IMR-90 (cell line): ENCODE measurements around the gene SOX30. TPM values are rescaled to one million over a fixed set of nuclear protein-coding genes. Genes with fewer than 3 reads are reported as not detected.
A peak's percentile ranks its signal among the peaks of the same experiment; 100 is the strongest.

Source experiments
- ATAC-seq: fragments of 200-7000 bp; cut with Tn5 transposase; 2 replicates; pipeline ENCODE4 v1.9.1; 2020; ENCODE audit warnings: low read depth, mild to moderate bottlenecking, moderate library complexity
- BruUV-seq: library from RNA; stranded (reverse); fragments of 400-500 nt; replicated peaks from 2 replicates; lab custom pipeline; 2021; lab: Mats Ljungman, UMichigan
- CTCF ChIA-PET: fragments of 300-600 bp; formaldehyde crosslinking; extraction: SDS; loops from one replicate; lab custom pipeline; 2021; ENCODE audit warnings: antibody characterized with exemption; lab: Yijun Ruan, JAX
- POLR2A ChIA-PET: fragments of 300-600 bp; sonication (Branson Sonifier 250); formaldehyde crosslinking; loops from one replicate; lab custom pipeline; 2022; ENCODE audit warnings: antibody characterized with exemption; ENCODE audit not compliant: unreplicated experiment; lab: Charles Lee
- DNase-seq: peaks from one replicate; pipeline ENCODE4 v3.0.0; 2013
- H2AFZ ChIP-seq: replicated peaks from 2 replicates; pipeline ENCODE3; 2013; ENCODE audit warnings: low read length, mild to moderate bottlenecking; ENCODE audit not compliant: poor library complexity
- H2AK5ac ChIP-seq: 2 replicates; pipeline ENCODE4 v1.6.1; 2013; ENCODE audit warnings: low read depth, low read length, inconsistent platforms
- H2AK9ac ChIP-seq: replicated peaks from 2 replicates; pipeline ENCODE3; 2013; ENCODE audit warnings: mild to moderate bottlenecking, low read depth, low read length, moderate library complexity; ENCODE audit not compliant: poor library complexity
- H2BK120ac ChIP-seq: 2 replicates; pipeline ENCODE4 v1.6.1; 2013; ENCODE audit warnings: low read depth, low read length, inconsistent platforms
- H2BK15ac ChIP-seq: 3 replicates; pipeline ENCODE4 v1.6.1; 2013; ENCODE audit warnings: low read depth, low read length, inconsistent platforms
- H2BK20ac ChIP-seq: 2 replicates; pipeline ENCODE4 v1.6.1; 2013; ENCODE audit warnings: low read depth, mild to moderate bottlenecking, inconsistent platforms, low read length, moderate library complexity
- H2BK5ac ChIP-seq: 2 replicates; pipeline ENCODE4 v1.6.1; 2013; ENCODE audit warnings: mild to moderate bottlenecking, low read depth, low read length, inconsistent platforms; ENCODE audit not compliant: poor library complexity, severe bottlenecking
- H3K14ac ChIP-seq: replicated peaks from 2 replicates; pipeline ENCODE4 v1.6.1; 2013; ENCODE audit warnings: low read depth, low read length, inconsistent platforms
- H3K18ac ChIP-seq: 2 replicates; pipeline ENCODE4 v1.6.1; 2013; ENCODE audit warnings: low read depth, low read length, control low read depth
- H3K23ac ChIP-seq: 2 replicates; pipeline ENCODE4 v1.6.1; 2013; ENCODE audit warnings: low read depth, low read length, inconsistent platforms
- H3K27ac ChIP-seq: 2 replicates; pipeline ENCODE4 v1.5.1; 2013; ENCODE audit warnings: mild to moderate bottlenecking, control low read depth, low read length; ENCODE audit not compliant: insufficient read depth
- H3K27me3 ChIP-seq: 2 replicates; pipeline ENCODE4 v1.6.1; 2013; ENCODE audit warnings: low read length; ENCODE audit not compliant: control insufficient read depth, insufficient read depth
- H3K36me3 ChIP-seq: 2 replicates; pipeline ENCODE4 v1.6.1; 2013; ENCODE audit warnings: low read length, mixed read lengths; ENCODE audit not compliant: control insufficient read depth, insufficient read depth
- H3K4ac ChIP-seq: 2 replicates; pipeline ENCODE4 v1.6.1; 2013; ENCODE audit warnings: low read depth, low read length, inconsistent platforms
- H3K4me1 ChIP-seq: 2 replicates; pipeline ENCODE4 v1.6.1; 2013; ENCODE audit warnings: low read length, mixed read lengths; ENCODE audit not compliant: control insufficient read depth, insufficient read depth
- H3K4me2 ChIP-seq: 2 replicates; pipeline ENCODE4 v1.6.1; 2013; ENCODE audit warnings: low read depth, mild to moderate bottlenecking, control low read depth, low read length, moderate library complexity
- H3K4me3 ChIP-seq: 2 replicates; pipeline ENCODE4 v1.5.1; 2013; ENCODE audit warnings: low read depth, mild to moderate bottlenecking, control low read depth, low read length, moderate library complexity; ENCODE audit not compliant: insufficient read depth
- H3K56ac ChIP-seq: 2 replicates; pipeline ENCODE4 v1.6.1; 2013; ENCODE audit warnings: low read length, inconsistent platforms; ENCODE audit not compliant: insufficient read depth; ENCODE audit errors: extremely low read depth
- H3K79me1 ChIP-seq, 2 experiments: 2 replicates each; pipeline ENCODE4 v1.6.1; 2013; ENCODE audit warnings: low read length in 2 of 2, inconsistent platforms in 1 of 2, low read depth in 1 of 2
- H3K9ac ChIP-seq: 2 replicates; pipeline ENCODE4 v1.6.1; 2013; ENCODE audit warnings: low read depth, low read length, control low read depth
- H3K9me1 ChIP-seq: 2 replicates; pipeline ENCODE4 v1.6.1; 2013; ENCODE audit warnings: low read length, inconsistent platforms; ENCODE audit not compliant: insufficient read depth
- H3K9me3 ChIP-seq: 2 replicates; pipeline ENCODE4 v1.6.1; 2013; ENCODE audit warnings: low read length; ENCODE audit not compliant: control insufficient read depth, insufficient read depth
- H4K20me1 ChIP-seq: 2 replicates; pipeline ENCODE4 v1.6.1; 2013; ENCODE audit warnings: low read length, inconsistent platforms; ENCODE audit not compliant: insufficient read depth
- H4K5ac ChIP-seq: 2 replicates; pipeline ENCODE4 v1.6.1; 2013; ENCODE audit warnings: mild to moderate bottlenecking, low read depth, low read length, control low read depth
- H4K8ac ChIP-seq, 2 experiments: 2 replicates each; pipeline ENCODE4 v1.6.1; 2013; ENCODE audit warnings: low read depth in 2 of 2, low read length in 2 of 2, control low read depth in 1 of 2, inconsistent platforms in 1 of 2
- H4K91ac ChIP-seq: 2 replicates; pipeline ENCODE4 v1.6.1; 2013; ENCODE audit warnings: low read depth, low read length, inconsistent platforms; ENCODE audit not compliant: insufficient read depth
- ELK1 ChIP-seq: fragments of 150-350 bp; IDR thresholded peaks from 2 replicates; pipeline ENCODE4 v1.6.1; 2016; ENCODE audit warnings: low read depth, mild to moderate bottlenecking, low read length, moderate library complexity, borderline replicate concordance
- MAFK ChIP-seq: IDR thresholded peaks from 2 replicates; pipeline ENCODE4 v1.6.1; 2012; ENCODE audit warnings: low read depth, low read length, improper control_type of control experiment
- NFE2L2 ChIP-seq: fragments of 150-350 bp; IDR thresholded peaks from 2 replicates; pipeline ENCODE4 v1.6.1; 2016; ENCODE audit warnings: low read depth, mild to moderate bottlenecking, low read length
- POLR2A ChIP-seq: IDR thresholded peaks from 2 replicates; pipeline ENCODE4 v1.6.1; 2012; ENCODE audit warnings: mild to moderate bottlenecking, low read depth, low read length
- RAD21 ChIP-seq: IDR thresholded peaks from 2 replicates; pipeline ENCODE4 v1.6.1; 2012; ENCODE audit warnings: low read length, improper control_type of control experiment
- RFX5 ChIP-seq: IDR thresholded peaks from 2 replicates; pipeline ENCODE4 v1.8.0; 2012; ENCODE audit warnings: low read depth, mild to moderate bottlenecking, low read length, moderate library complexity
- USF2 ChIP-seq: fragments of 150-350 bp; IDR thresholded peaks from 2 replicates; pipeline ENCODE4 v1.6.1; 2017; ENCODE audit warnings: mild to moderate bottlenecking, antibody characterized with exemption, low read length, low read depth
- WGBS, 2 experiments: methylation state at CpG; one replicate each; pipeline versions ENCODE4 v1.1.5 to v1.1.7; 2013; ENCODE audit warnings: missing lambda C conversion rate in 2 of 2; ENCODE audit not compliant: insufficient read length in 1 of 2; ENCODE audit errors: extremely low coverage in 2 of 2; 5-methylcytosine and 5-hydroxymethylcytosine counted together
- dilution Hi-C: fragments of 300-500 bp; cut with HindIII; formaldehyde crosslinking; loops from one replicate; pipeline ENCODE4 v1.14.3; 2018; ENCODE audit warnings: low sequenced_read_pairs; ENCODE audit not compliant: unreplicated experiment
- in situ Hi-C: fragments of 300-500 bp; cut with MboI; formaldehyde crosslinking; loops from 3 replicates; pipeline ENCODE4 v1.14.3; 2019; ENCODE audit warnings: low sequenced_read_pairs, inconsistent platforms, mixed read lengths
- intact Hi-C: fragments of 100-400 bp; cut with micrococcal nuclease; formaldehyde crosslinking; loops from 2 replicates; pipeline ENCODE4 v1.10.0; 2022
- polyA plus RNA-seq, 3 experiments: library from polyadenylated mRNA; depleted of rRNA; stranded (reverse); fragments of >200 nt; gene quantifications; 2 replicates each; pipeline ENCODE4 v1.2.3, GENCODE V29; 2012; ENCODE audit warnings: low replicate concordance in 1 of 3
- total RNA-seq: library from RNA; depleted of rRNA; stranded (reverse); fragments of >200 nt; gene quantifications from 2 replicates; pipeline ENCODE4 v1.2.3, GENCODE V29; 2012
- TF ChIP-seq, protein P1 (sequence below): conservative IDR thresholded peaks from 2 replicates; pipeline ENCODE4 v1.5.1; 2012; ENCODE audit warnings: mild to moderate bottlenecking, low read depth, low read length, improper control_type of control experiment

SOX30 gene
- total and polyA plus RNA-seq, 2 of the 4 experiments (the other 2 are of a cell fraction), result not detected

DNA sequence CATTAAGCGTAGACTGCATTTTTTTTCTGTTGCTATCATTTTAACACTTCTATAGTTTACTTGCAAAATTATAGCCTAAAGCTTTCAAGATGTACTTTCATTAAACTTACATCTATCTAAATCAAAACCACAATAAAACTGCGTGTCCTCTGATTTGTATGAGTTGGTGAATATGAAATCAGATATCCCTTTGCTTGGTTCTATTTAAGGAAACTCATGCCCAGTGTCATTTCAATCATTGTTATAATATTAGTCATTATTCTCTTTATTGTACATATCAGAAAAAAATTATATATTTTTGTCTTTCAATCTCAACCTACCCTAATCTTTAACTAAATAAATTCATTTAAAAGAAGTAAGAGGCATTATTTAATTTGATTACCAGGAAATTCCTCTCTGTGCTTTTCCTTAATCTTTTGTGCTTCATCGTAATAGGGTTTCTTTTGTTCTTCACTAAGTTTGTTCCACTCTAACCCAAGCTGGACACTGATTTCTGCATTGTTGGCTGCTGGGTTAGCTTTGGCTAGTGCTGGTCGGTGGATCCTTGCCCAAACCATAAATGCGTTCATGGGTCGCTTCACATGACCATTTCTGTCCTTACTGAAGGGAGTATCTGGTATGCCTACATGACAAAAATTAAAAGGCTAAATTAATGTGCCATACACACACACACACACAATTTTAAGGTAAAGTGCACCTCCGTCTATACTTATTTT is 3.8 kb downstream of the SOX30 start:
- H4K8ac ChIP-seq, result 0 out of 4 replicates have a peak overlapping the region, but pooled peaks of 1 of the 2 experiments have one; percentile 42
- H3K4ac ChIP-seq, result no peak overlapping the region; the same call in 1 of the 2 replicates
- H4K91ac ChIP-seq, result no peak overlapping the region
- no peak overlapping the region for H3K56ac ChIP-seq
- H2AK9ac ChIP-seq, result no peak overlapping the region
- H3K9me1 ChIP-seq, result no peaks in the 10 kb centered on the region
- ChIA-PET CTCF (no interaction called here), POLR2A (no interaction called here)
- no peak overlapping the region for H3K23ac ChIP-seq
- no peaks in the 10 kb centered on the region; the same call in 1 of the 2 replicates for H3K4me1 ChIP-seq
- H3K4me2 ChIP-seq, result no peak overlapping the region
- in situ Hi-C loops (no loop called here), dilution Hi-C loops (no loop called here), intact Hi-C loops (no loop called here)
- H4K5ac ChIP-seq, result no peak overlapping the region
- H3K9ac ChIP-seq, result no peak overlapping the region
- no peak overlapping the region for H2BK120ac ChIP-seq
- peaks cover 2% of the 10 kb centered on the region; the same call in 1 of the 2 replicates for H3K9me3 ChIP-seq
- no peak overlapping the region for H2BK5ac ChIP-seq
- no peaks in the 10 kb centered on the region for H3K27me3 ChIP-seq
- BruUV-seq, result no TSS peak
- no peak overlapping the region for H2AK5ac ChIP-seq
- no peak for TF ChIP-seq ELK1
- no peak for TF ChIP-seq USF2
- TF ChIP-seq, protein P1, sequence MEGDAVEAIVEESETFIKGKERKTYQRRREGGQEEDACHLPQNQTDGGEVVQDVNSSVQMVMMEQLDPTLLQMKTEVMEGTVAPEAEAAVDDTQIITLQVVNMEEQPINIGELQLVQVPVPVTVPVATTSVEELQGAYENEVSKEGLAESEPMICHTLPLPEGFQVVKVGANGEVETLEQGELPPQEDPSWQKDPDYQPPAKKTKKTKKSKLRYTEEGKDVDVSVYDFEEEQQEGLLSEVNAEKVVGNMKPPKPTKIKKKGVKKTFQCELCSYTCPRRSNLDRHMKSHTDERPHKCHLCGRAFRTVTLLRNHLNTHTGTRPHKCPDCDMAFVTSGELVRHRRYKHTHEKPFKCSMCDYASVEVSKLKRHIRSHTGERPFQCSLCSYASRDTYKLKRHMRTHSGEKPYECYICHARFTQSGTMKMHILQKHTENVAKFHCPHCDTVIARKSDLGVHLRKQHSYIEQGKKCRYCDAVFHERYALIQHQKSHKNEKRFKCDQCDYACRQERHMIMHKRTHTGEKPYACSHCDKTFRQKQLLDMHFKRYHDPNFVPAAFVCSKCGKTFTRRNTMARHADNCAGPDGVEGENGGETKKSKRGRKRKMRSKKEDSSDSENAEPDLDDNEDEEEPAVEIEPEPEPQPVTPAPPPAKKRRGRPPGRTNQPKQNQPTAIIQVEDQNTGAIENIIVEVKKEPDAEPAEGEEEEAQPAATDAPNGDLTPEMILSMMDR, result no peak
- TF ChIP-seq MAFK, result no peak
- no peak for TF ChIP-seq RAD21
- no peak for TF ChIP-seq POLR2A
- TF ChIP-seq NFE2L2, result no peak
- TF ChIP-seq RFX5, result no peak
- H4K20me1 ChIP-seq, result no peaks in the 10 kb centered on the region
- no peaks in the 10 kb centered on the region for H3K36me3 ChIP-seq
- no CpG with 5 or more reads among the region's 7 CpGs for WGBS, 2 experiments
- no peak overlapping the region for H3K4me3 ChIP-seq
- H3K27ac ChIP-seq, result no peak overlapping the region
- no peak overlapping the region for H2BK20ac ChIP-seq
- ATAC-seq (no peak), DNase-seq (peak; percentile 4)
- H2BK15ac ChIP-seq, result no peak overlapping the region
- no peaks in the 10 kb centered on the region for H3K79me1 ChIP-seq
- H3K18ac ChIP-seq, result no peak overlapping the region
- H3K14ac ChIP-seq, result peak overlapping the region; percentile 87; the same call in 1 of the 2 replicates
- H2AFZ ChIP-seq, result peak overlapping the region; percentile 81
